Gastrocnemius medialis (tissue), 4 donors: ENCODE data around the gene SGSM2. TPM values are rescaled to one million over a fixed set of nuclear protein-coding genes. Genes with fewer than 3 reads are reported as not detected.
A peak's percentile ranks its signal among the peaks of the same experiment; 100 is the strongest.

ENCODE experiments used
- ATAC-seq, 2 donors: fragments of 150-250 bp; one replicate each; pipeline ENCODE4 v1.9.1; 2016
- DNase-seq, 2 donors: peaks; one replicate each; pipeline ENCODE4 v3.0.0-alpha.2; 2019
- H3K27ac ChIP-seq, 4 donors: fragments of 200-600 bp; sonication (generic); 1 replicate in 1 of 4; 2 replicates in 3 of 4; pipeline ENCODE4 v1.5.1; 2016 to 2018; ENCODE audit warnings: mild to moderate bottlenecking in 2 of 4, moderate library complexity in 1 of 4
- H3K27me3 ChIP-seq, 3 donors: fragments of 200-600 bp; sonication (generic) in 2 of 3; 1 replicate in 1 of 3; 2 replicates in 2 of 3; pipeline versions ENCODE4 v1.5.1 to v1.6.0; 2016 to 2019; ENCODE audit warnings: mild to moderate bottlenecking in 1 of 3, moderate library complexity in 1 of 3
- H3K36me3 ChIP-seq, 2 donors: fragments of 200-600 bp; sonication (generic) in 1 of 2; one replicate each; pipeline ENCODE4 v1.5.1; 2017 to 2018
- H3K4me1 ChIP-seq, 2 donors: fragments of 200-600 bp; sonication (generic) in 1 of 2; one replicate each; pipeline ENCODE4 v1.5.1; 2016 to 2017; ENCODE audit warnings: mild to moderate bottlenecking in 2 of 2
- H3K4me3 ChIP-seq, 4 donors: fragments of 200-600 bp; sonication (generic) in 3 of 4; 1 replicate in 1 of 4; 2 replicates in 3 of 4; pipeline ENCODE4 v1.5.1; 2016 to 2019; ENCODE audit warnings: mild to moderate bottlenecking in 2 of 4
- H3K9me3 ChIP-seq, 3 donors: fragments of 200-600 bp; sonication (generic) in 2 of 3; 1 replicate in 1 of 3; 2 replicates in 2 of 3; pipeline ENCODE4 v1.5.1; 2016 to 2019
- POLR2A ChIP-seq, 2 donors: fragments of 450-650 bp; IDR thresholded peaks; one replicate each; pipeline ENCODE4 v1.6.1; 2017; ENCODE audit warnings: antibody characterized with exemption in 2 of 2, mild to moderate bottlenecking in 2 of 2, moderate library complexity in 2 of 2
- in situ Hi-C, 4 donors: fragments of 200-750 bp; cut with MboI; loops; one replicate each; pipeline versions ENCODE4 v1.15.0 to v1.8.0; 2017; ENCODE audit warnings: low sequenced_read_pairs in 4 of 4
- intact Hi-C: fragments of 100-400 bp; cut with DNase I; formaldehyde crosslinking; loops from one replicate; pipeline ENCODE4 v1.15.1; 2023; ENCODE audit warnings: low total_unique reads
- total RNA-seq, 4 donors: library from RNA; depleted of rRNA; stranded (reverse); fragments of >200 nt; gene quantifications; one replicate each; pipeline versions ENCODE4 v1.1.0 to v1.2.3, GENCODE V29; 2016
- TF ChIP-seq, protein P1 (sequence below), 5 experiments: fragments of 450-650 bp in 3 of 5; fragments of 200-600 bp in 2 of 5; sonication (generic) in 2 of 5; IDR thresholded peaks in 4 of 5; conservative IDR thresholded peaks in 1 of 5; 1 replicate in 4 of 5; 2 replicates in 1 of 5; pipeline ENCODE4 v1.5.1; 2016 to 2019; ENCODE audit warnings: antibody characterized with exemption in 5 of 5, mild to moderate bottlenecking in 3 of 5, moderate library complexity in 3 of 5

The SGSM2 gene
- total RNA-seq, 4 donors from 2014 or later, result 6.1 to 20.1 (median 9.6) TPM

GRCh38 chr17:2394775-2395201 is 57.5 kb downstream of the SGSM2 start:
- Histone ChIP-seq H3K4me1 (peaks cover 66 to 75% of the 10 kb centered on the region in 2 donors), H3K36me3 (no peaks in the 10 kb centered on the region), H3K9me3 (no peaks in the 10 kb centered on the region), H3K4me3 (no peak overlapping the region), H3K27ac (peak overlapping the region; percentile 97 to 99 (median 99)), H3K27me3 (no peaks in the 10 kb centered on the region)
- intact Hi-C loops (loop anchor here (10.0 kb wide), 1 partner anchor 1970 kb away; the partner anchor contains the start of gene UBE2G1), in situ Hi-C loops (no loop called here)
- ATAC-seq (no peak), DNase-seq (no peak)
- TF ChIP-seq POLR2A (IDR thresholded peaks at IDR 0.05), result no peak
- TF ChIP-seq, protein P1, sequence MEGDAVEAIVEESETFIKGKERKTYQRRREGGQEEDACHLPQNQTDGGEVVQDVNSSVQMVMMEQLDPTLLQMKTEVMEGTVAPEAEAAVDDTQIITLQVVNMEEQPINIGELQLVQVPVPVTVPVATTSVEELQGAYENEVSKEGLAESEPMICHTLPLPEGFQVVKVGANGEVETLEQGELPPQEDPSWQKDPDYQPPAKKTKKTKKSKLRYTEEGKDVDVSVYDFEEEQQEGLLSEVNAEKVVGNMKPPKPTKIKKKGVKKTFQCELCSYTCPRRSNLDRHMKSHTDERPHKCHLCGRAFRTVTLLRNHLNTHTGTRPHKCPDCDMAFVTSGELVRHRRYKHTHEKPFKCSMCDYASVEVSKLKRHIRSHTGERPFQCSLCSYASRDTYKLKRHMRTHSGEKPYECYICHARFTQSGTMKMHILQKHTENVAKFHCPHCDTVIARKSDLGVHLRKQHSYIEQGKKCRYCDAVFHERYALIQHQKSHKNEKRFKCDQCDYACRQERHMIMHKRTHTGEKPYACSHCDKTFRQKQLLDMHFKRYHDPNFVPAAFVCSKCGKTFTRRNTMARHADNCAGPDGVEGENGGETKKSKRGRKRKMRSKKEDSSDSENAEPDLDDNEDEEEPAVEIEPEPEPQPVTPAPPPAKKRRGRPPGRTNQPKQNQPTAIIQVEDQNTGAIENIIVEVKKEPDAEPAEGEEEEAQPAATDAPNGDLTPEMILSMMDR (IDR thresholded peaks at IDR 0.05 in 4 of 5, conservative IDR thresholded peaks at IDR 0.05 in 1 of 5), result no peak

DNA sequence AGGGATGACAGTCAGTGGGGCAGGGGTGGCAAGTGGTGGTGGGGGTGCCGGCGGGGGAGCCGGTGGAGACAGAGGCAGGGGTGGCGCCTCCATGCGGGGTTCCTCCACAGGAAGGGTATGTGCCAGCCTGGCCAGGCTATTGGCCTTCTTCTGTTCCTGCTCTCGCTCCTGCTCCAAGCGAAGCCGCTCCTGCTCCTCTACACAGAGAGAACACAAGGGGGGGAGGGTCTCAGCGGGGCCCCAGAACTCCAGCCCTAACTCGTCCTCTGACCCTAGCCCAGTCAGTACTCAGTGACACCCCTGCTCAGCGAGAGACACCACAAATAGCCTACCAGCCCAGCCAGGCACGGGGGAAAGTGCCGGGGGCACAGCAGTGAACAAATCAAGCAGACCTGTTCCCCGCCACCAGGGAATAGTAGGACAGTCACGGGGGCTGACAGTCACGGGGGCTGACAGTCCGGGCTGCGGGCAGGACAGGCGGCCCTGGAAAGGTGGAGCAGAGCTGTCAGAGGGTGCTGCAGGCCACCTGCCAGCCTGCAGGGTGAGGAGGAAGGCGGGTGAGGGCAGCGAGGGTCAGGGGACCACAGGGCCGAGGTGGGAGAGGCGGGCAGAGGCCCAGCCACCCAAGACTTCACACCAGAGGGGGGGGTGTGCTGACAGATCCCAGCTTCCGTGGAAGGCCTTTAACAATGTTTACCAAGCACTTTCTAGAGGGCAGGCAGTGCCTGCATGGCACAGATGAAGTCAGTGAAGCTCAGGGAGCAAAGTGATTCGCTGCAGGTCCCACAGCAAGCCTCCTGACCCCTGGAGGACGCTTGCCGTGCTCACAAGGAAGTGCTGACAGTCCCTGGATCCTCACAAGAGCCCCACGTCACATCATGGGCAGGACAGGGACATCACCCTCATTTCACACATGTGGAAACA is 58.2 kb downstream of the SGSM2 start:
- H3K27me3 ChIP-seq, result no peaks in the 10 kb centered on the region
- intact Hi-C loops (loop anchor here (10.0 kb wide), 1 partner anchor 1969 kb away; the partner anchor contains the start of gene UBE2G1), in situ Hi-C loops (no loop called here)
- no peak overlapping the region for H3K4me3 ChIP-seq
- no peak for TF ChIP-seq POLR2A (IDR thresholded peaks at IDR 0.05)
- TF ChIP-seq, protein P1 (IDR thresholded peaks at IDR 0.05 in 4 of 5, conservative IDR thresholded peaks at IDR 0.05 in 1 of 5), result no peak
- peak overlapping the region; percentile 97 to 99 (median 99) for H3K27ac ChIP-seq
- DNase-seq, result no peak
- H3K36me3 ChIP-seq, result no peaks in the 10 kb centered on the region
- H3K4me1 ChIP-seq, result peaks cover 62 to 68% of the 10 kb centered on the region in 2 donors
- H3K9me3 ChIP-seq, result no peaks in the 10 kb centered on the region
- ATAC-seq, result no peak

DNA sequence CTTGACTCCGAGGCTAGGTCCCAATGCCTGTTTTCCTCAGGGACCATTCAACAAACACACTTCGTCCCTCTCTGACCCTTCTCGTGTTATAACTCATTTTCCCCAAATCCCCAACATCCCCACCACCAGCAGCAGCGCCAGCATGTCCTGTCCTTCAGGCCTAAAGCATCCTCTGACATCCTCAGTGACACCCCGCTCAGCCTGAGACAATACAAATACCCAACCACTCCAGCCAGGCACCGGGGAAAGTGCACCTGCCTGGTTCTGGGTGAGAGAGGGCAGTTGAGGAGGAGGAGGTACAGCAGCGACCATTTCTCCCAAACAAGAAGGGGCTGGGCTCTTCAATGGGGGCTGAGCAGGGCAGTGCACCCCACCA is 58.9 kb downstream of the SGSM2 start:
- no peak for TF ChIP-seq POLR2A (IDR thresholded peaks at IDR 0.05)
- TF ChIP-seq, protein P1 (IDR thresholded peaks at IDR 0.05 in 4 of 5, conservative IDR thresholded peaks at IDR 0.05 in 1 of 5), result no peak
- in situ Hi-C loops, result no loop called here

GRCh38 chr17:2396568-2397246 is 59.4 kb downstream of the SGSM2 start:
- H3K27ac ChIP-seq, result peak overlapping the region; percentile 97 to 99 (median 99)
- peak; percentile 6 for ATAC-seq
- peak; percentile 75 to 78 for TF ChIP-seq POLR2A (IDR thresholded peaks at IDR 0.05)
- TF ChIP-seq, protein P1 (IDR thresholded peaks at IDR 0.05 in 4 of 5, conservative IDR thresholded peaks at IDR 0.05 in 1 of 5), result no peak
- no peaks in the 10 kb centered on the region for H3K27me3 ChIP-seq
- no peaks in the 10 kb centered on the region for H3K9me3 ChIP-seq
- H3K36me3 ChIP-seq, result no peaks in the 10 kb centered on the region
- peaks cover 50 to 56% of the 10 kb centered on the region in 2 donors for H3K4me1 ChIP-seq
- intact Hi-C loops, result loop anchor here (10.0 kb wide), 1 partner anchor 1968 kb away; the partner anchor contains the start of gene UBE2G1
- in situ Hi-C loops, result no loop called here
- DNase-seq, result peak; percentile 86 to 89
- H3K4me3 ChIP-seq, result peak overlapping the region; percentile 40 to 58 (median 47)

More for the DNA sequence above, 58.9 kb downstream of the SGSM2 start:
- no peaks in the 10 kb centered on the region for H3K27me3 ChIP-seq
- ATAC-seq, result no peak
- H3K27ac ChIP-seq, result peak overlapping the region; percentile 97 to 99 (median 99)
- no peak for DNase-seq
- intact Hi-C loops, result loop anchor here (10.0 kb wide), 1 partner anchor 1969 kb away; the partner anchor contains the start of gene UBE2G1
- peaks cover 55 to 61% of the 10 kb centered on the region in 2 donors for H3K4me1 ChIP-seq
- no peaks in the 10 kb centered on the region for H3K9me3 ChIP-seq
- H3K36me3 ChIP-seq, result no peaks in the 10 kb centered on the region
- peak overlapping the region; percentile 40 to 58 (median 47) for H3K4me3 ChIP-seq
